ENCODE results near the gene PDE3A. TPM values are rescaled to one million over a fixed set of nuclear protein-coding genes. Genes with fewer than 3 reads are reported as not detected.
A peak's percentile ranks its signal among the peaks of the same experiment; 100 is the strongest.

The PDE3A gene
- polyA plus RNA-seq, 3 donors, result 0.10 TPM; not detected in 2

GRCh38 chr12:20627001-20627588 is 258.8 kb downstream of the PDE3A start:
- H3K36me3 Mint-ChIP-seq, result no peaks in the 10 kb centered on the region

DNA sequence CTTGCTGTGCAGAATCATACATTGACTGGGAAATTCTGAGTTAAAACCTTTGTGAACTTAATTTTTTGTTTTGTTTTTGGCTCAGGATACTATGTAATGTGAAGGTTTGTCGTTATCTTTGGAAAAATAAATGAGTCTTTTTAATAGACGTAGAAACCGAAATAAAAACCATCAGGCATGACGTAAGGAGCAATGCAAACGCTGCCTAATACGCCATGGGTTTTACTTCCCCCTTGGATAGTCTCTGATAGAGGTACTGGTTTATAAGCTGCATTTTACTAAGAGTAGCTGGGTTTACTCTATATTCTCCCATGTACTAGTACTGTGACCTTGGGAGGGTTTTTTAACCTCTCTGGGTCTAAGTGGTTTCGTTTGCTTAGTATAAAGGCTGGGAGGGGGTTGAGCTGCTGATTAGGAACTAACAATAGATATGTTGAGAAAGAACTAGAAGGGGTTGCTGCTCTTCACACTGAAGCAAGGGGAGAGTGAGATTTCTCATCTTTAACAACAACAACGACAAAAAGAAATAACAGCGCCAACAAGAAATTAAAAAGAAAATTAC is 260.0 kb downstream of the PDE3A start:
- TF ChIP-seq, protein P1, sequence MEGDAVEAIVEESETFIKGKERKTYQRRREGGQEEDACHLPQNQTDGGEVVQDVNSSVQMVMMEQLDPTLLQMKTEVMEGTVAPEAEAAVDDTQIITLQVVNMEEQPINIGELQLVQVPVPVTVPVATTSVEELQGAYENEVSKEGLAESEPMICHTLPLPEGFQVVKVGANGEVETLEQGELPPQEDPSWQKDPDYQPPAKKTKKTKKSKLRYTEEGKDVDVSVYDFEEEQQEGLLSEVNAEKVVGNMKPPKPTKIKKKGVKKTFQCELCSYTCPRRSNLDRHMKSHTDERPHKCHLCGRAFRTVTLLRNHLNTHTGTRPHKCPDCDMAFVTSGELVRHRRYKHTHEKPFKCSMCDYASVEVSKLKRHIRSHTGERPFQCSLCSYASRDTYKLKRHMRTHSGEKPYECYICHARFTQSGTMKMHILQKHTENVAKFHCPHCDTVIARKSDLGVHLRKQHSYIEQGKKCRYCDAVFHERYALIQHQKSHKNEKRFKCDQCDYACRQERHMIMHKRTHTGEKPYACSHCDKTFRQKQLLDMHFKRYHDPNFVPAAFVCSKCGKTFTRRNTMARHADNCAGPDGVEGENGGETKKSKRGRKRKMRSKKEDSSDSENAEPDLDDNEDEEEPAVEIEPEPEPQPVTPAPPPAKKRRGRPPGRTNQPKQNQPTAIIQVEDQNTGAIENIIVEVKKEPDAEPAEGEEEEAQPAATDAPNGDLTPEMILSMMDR (IDR thresholded peaks at IDR 0.05), result no peak
- Histone ChIP-seq H3K27me3 (ENCODE audit: control insufficient read depth in 2 of 2, insufficient read depth in 2 of 2, low read length in 2 of 2) (no peaks in the 10 kb centered on the region), H3K4me3 (replicated peaks in 1 of 3; ENCODE audit: low read depth in 2 of 3, low read length in 3 of 3) (no peak overlapping the region), H3K27ac (ENCODE audit: low read depth in 1 of 2, low read length in 2 of 2) (no peak overlapping the region), H4K20me1 (ENCODE audit: insufficient read depth, low read length) (no peaks in the 10 kb centered on the region), H3K9me3 (replicated peaks in 1 of 2; ENCODE audit: control insufficient read depth in 1 of 2, insufficient read depth in 1 of 2, low read length in 2 of 2) (no peaks in the 10 kb centered on the region), H2AFZ (ENCODE audit: insufficient read depth, low read depth, low read length, poor library complexity, severe bottlenecking) (no peak overlapping the region), H3K4me1 (ENCODE audit: control insufficient read depth in 1 of 2, insufficient read depth in 2 of 2, low read length in 2 of 2) (no peaks in the 10 kb centered on the region), H3K36me3 (replicated peaks in 1 of 2; ENCODE audit: control insufficient read depth in 1 of 2, insufficient read depth in 2 of 2, low read length in 2 of 2) (no peaks in the 10 kb centered on the region), H3K79me2 (ENCODE audit: insufficient read depth, low read length) (no peaks in the 10 kb centered on the region), H3K4me2 (replicated peaks; ENCODE audit: extremely low read depth, low read length, poor library complexity, severe bottlenecking) (no peak overlapping the region), H3K9ac (ENCODE audit: insufficient read depth, low read length, poor library complexity, severe bottlenecking) (no peak overlapping the region)
- Mint-ChIP-seq H3K9me3 (peaks cover 0 to 5% (median 0%) of the 10 kb centered on the region in 7 donors), H3K4me1 (no peaks in the 10 kb centered on the region), H3K4me3 (no peak overlapping the region), H3K36me3 (no peaks in the 10 kb centered on the region), H3K27me3 (ENCODE audit: low read depth in 3 of 3) (no peaks in the 10 kb centered on the region), H3K27ac (no peak overlapping the region)
- 82% methylated on average over 4 of the region's 9 CpGs for WGBS (ENCODE audit: insufficient coverage)
- intact Hi-C loops (cut with micrococcal nuclease), result no loop called here
- no peak for DNase-seq

More at GRCh38 chr12:20627001-20627588, 258.8 kb downstream of the PDE3A start:
- H3K27ac Mint-ChIP-seq, result peak overlapping the region in 1 of 7 donors; percentile 26
- intact Hi-C loops (cut with micrococcal nuclease), result no loop called here
- H3K36me3 ChIP-seq (replicated peaks in 1 of 2; ENCODE audit: control insufficient read depth in 1 of 2, insufficient read depth in 2 of 2, low read length in 2 of 2), result no peaks in the 10 kb centered on the region
- no peaks in the 10 kb centered on the region for H3K27me3 Mint-ChIP-seq (ENCODE audit: low read depth in 3 of 3)
- no peak overlapping the region for H3K4me2 ChIP-seq (replicated peaks; ENCODE audit: extremely low read depth, low read length, poor library complexity, severe bottlenecking)
- peaks cover under 1% of the 10 kb centered on the region for H3K4me1 Mint-ChIP-seq
- no peak overlapping the region for H3K9ac ChIP-seq (ENCODE audit: insufficient read depth, low read length, poor library complexity, severe bottlenecking)
- no peak overlapping the region for H3K4me3 ChIP-seq (replicated peaks in 1 of 3; ENCODE audit: low read depth in 2 of 3, low read length in 3 of 3)
- H2AFZ ChIP-seq (ENCODE audit: insufficient read depth, low read depth, low read length, poor library complexity, severe bottlenecking), result no peak overlapping the region
- TF ChIP-seq, protein P1 (IDR thresholded peaks at IDR 0.05), result no peak
- no peaks in the 10 kb centered on the region for H3K27me3 ChIP-seq (ENCODE audit: control insufficient read depth in 2 of 2, insufficient read depth in 2 of 2, low read length in 2 of 2)
- H3K4me3 Mint-ChIP-seq, result no peak overlapping the region
- peaks cover 0 to 2% (median 0%) of the 10 kb centered on the region in 7 donors for H3K9me3 Mint-ChIP-seq
- H3K9me3 ChIP-seq (replicated peaks in 1 of 2; ENCODE audit: control insufficient read depth in 1 of 2, insufficient read depth in 1 of 2, low read length in 2 of 2), result no peaks in the 10 kb centered on the region
- no peaks in the 10 kb centered on the region for H4K20me1 ChIP-seq (ENCODE audit: insufficient read depth, low read length)
- H3K4me1 ChIP-seq (ENCODE audit: control insufficient read depth in 1 of 2, insufficient read depth in 2 of 2, low read length in 2 of 2), result no peaks in the 10 kb centered on the region
- H3K27ac ChIP-seq (ENCODE audit: low read depth in 1 of 2, low read length in 2 of 2), result no peak overlapping the region
- H3K79me2 ChIP-seq (ENCODE audit: insufficient read depth, low read length), result no peaks in the 10 kb centered on the region
- WGBS (ENCODE audit: insufficient coverage), result 69% methylated on average over 1 of the region's 1 CpG
- no peak for DNase-seq

Measured in CD14-positive monocyte (primary cell).